Activated naive CD8-positive, alpha-beta T cell treated with anti-CD3 and anti-CD28 coated beads, Interleukin-2, amount 50 U/mL, for 16 hours (primary cell): Measurements from ENCODE around the gene CREBRF.
"Not testable (repeated sequence)": the region's sequence is repeated elsewhere in the genome, so short reads cannot be mapped to it uniquely, and the experiment has no call there.

ENCODE experiments used
- DNase-seq: peaks from one replicate; pipeline ENCODE4 v3.0.0-alpha.2; 2020; ENCODE audit warnings: low read depth, low spot score

CREBRF gene

GRCh38 chr5:173055983-173056782, at the start of gene CREBRF:
CREBRF (plus strand) TSS chr5:173056352; CDS start chr5:173080776, 24,424 bp downstream.
- peak; percentile 95 for DNase-seq

DNA sequence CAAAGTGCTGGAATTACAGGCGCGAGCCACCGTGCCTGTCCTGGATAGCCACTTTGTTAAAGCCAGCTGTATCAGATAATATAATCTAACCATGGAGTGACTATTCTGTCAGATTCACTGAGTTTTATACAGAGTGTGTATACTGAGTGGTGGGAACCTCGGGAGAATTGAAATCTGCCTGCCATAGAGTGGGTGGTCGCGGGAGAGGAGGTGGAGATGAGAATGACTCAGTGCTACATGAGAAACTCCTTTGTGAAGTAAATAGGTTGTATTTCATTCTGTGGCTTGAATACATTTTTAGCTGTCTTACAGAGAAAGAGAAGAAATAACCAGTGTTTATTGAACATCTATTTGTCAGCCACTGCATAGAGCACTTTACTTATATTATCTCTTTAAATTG, 46.1 kb upstream of the CREBRF start:
- no peak for DNase-seq

- DNase-seq = no peak
These were observed 45.3 kb upstream of the CREBRF start for GRCh38 chr5:173010547-173011464.

DNA sequence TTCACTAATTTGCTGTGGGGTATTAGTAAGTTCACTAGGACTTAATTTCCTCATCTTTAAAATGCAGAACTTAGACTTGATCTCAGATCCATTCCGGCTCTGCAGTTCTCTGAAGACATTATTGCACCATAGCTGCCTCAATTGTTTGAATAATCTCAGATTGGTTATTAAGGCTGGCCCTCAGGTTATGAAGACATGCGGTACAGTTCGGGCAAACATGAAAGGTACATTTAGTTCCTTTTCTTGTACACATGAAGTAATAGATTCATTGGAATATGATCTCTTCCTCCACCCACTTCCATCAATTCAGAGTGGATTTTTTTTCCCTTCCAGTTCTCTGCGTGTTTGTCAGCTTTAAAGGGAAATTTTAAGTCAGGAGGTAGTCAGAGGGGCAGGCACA, 44.6 kb upstream of the CREBRF start:
- no peak for DNase-seq

- DNase-seq = no peak
These were observed 43.3 kb upstream of the CREBRF start for GRCh38 chr5:173012882-173013281.

GRCh38 chr5:173014671-173015070, 41.5 kb upstream of the CREBRF start:
- DNase-seq = no peak

- DNase-seq = no peak
These were observed 41.0 kb upstream of the CREBRF start for GRCh38 chr5:173015192-173015591.

GRCh38 chr5:173015598-173016455, 40.3 kb upstream of the CREBRF start:
- DNase-seq = no peak

GRCh38 chr5:173016598-173017046, 39.5 kb upstream of the CREBRF start:
- DNase-seq = no peak

DNA sequence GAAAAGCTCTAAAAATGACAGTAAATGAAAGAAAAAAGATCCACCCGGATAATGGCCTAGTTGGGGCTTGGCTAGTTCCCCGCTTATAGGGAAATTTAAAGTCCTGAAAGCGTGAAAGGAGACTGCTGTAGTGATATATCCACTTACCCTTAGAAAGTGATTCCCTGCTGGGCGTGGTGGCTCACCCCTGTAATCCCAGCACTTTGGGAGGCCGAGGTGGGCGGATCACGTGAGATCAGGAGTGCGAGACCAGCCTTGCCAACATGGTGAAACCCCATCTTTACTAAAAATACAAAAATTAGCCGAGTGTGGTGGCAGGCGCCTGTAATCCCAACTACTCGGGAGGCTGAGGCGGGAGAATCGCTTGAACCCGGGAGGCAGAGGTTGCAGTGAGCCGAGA, 39.1 kb upstream of the CREBRF start:
- not testable (repeated sequence) for DNase-seq

- DNase-seq = no peak
These were observed 37.8 kb upstream of the CREBRF start for GRCh38 chr5:173018358-173018757.

GRCh38 chr5:173020154-173020581, 36.0 kb upstream of the CREBRF start:
- no peak for DNase-seq

DNA sequence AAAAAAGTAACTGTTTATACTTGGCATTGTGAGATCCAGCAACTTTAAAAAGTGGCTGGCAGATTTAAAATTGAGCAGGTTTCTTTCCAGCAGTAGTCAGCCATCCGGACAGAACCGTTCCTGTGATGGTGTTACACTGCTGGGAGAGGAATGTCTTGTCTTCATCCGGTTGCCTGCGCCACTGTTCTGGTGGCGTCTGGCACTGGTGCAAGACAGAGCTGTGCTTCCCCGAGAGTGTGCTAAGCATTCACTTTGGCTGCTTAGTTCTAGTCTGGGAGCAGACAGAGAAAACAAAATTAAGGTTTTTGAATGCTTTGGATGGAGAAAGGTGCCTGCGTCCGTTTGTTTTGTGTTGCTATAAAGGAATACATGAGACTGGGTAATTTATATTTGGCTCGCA, 35.5 kb upstream of the CREBRF start:
- no peak for DNase-seq

DNA sequence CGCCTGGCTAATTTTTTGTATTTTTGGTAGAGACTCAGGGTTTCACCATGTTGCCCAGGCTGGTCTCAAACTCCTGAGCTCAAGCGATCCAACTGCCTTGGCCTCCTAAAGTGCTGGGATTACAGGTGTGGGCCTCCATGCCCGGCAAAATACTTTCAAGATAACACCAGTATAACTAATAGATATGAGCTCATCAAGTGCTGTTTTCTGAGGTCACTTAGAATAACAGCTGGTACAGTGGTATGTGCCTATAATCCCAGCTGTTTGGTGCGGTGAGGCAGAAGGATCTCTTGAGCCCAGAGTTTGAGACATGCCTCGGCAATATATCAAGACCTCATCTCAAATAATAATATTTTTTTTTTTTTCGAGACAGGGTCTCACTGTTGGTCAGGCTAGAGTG, 30.5 kb upstream of the CREBRF start:
- DNase-seq = no peak

DNA sequence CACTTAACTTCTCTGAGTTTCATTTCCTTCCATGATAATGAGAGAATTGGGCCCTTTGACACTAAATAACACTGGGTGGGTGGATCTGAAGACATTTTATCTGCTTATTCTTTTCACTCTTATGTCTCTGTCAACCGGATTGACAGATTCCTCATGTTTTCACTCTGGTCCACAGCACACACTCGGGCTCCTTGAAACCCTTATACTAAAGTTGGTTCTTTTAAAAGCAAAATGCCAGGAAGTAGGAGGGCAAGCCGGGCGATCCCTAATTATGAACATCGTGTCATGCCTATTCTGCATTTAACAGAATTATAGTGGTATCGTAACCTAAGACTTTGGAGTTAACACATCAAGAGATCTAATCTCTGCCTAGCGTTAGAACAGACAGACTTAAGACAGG, 28.2 kb upstream of the CREBRF start:
- no peak for DNase-seq

- DNase-seq = no peak
These were observed 27.3 kb upstream of the CREBRF start for GRCh38 chr5:173028811-173029327.

- no peak for DNase-seq
These were observed 26.6 kb upstream of the CREBRF start for GRCh38 chr5:173029499-173029921.

DNA sequence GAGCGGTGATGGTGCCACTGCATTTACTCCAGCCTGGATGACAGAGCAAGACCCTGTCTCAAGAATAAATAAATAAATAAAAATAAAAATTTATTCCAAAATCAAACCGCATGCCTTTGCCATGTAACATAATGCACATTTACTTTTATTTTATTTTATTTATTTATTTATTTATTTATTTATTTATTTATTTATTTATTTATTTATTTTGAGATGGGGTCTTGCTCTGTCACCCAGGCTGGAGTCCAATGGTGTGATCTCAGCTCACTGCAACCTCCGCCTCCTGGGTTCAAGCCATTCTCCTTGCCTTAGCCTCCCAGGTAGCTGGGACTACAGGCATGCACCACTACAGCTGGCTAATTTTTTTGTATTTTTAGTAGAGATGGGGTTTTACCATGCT, 24.1 kb upstream of the CREBRF start:
- not testable (repeated sequence) for DNase-seq

DNA sequence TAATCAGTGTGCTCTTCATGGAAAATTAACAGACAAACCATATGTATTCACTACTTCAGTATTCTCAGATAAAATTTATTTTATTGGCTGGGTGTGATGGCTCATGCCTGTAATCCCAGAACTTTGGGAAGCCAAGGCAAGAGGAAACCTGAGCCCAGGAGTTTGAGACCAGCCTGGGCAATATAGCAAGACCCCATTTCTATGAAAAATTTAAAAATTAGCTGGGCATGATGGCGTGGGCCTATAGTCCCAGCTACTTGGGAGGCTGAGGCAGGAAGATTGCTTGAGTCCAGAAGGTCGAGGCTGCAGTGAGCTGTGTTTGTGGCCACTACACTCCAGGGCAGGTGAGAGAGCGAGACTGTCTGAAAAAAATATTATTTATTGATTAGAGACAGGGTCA, 23.4 kb upstream of the CREBRF start:
- DNase-seq = no peak

GRCh38 chr5:173033923-173034322, 22.2 kb upstream of the CREBRF start:
- DNase-seq = no peak
